HFF-Myc (cell line): ENCODE results near the gene RELB.

ENCODE experiments used
- DNase-seq: peaks from one replicate; pipeline ENCODE4 v3.0.0-alpha.2; 2011; ENCODE audit warnings: low read depth; ENCODE audit errors: extremely low read depth
- H3K4me3 ChIP-seq: replicated peaks from 2 replicates; pipeline ENCODE4 v1.5.1; 2011; ENCODE audit warnings: low read depth, mild to moderate bottlenecking, control low read depth, low read length
- CTCF ChIP-seq: IDR thresholded peaks from 2 replicates; pipeline ENCODE4 v1.5.1; 2012; ENCODE audit warnings: mild to moderate bottlenecking, low read depth, low read length, control low read depth; ENCODE audit errors: missing control alignments

The RELB gene

DNA sequence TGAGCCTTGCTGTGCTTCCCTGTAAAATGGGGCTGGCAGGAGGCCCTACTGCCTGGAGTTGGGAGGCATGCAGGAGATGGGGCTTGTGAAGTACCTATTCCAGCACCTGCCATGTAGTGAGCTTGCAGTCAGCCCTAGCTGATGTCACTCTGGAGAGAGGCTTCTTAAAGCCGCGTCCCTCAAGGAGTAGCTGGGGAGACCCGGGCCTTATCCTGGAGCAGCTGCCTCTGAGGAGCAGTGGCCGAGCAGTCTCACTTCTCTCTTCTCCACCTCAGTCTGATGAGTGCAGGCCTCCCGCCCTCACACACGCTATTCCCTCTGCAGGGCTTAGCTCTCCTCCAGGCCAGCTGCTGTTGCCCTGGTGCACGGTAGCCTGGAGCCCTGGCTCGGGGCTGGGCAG is 55.6 kb downstream of the RELB start:
- H3K4me3 ChIP-seq: no peak overlapping the region
- no peak for TF ChIP-seq CTCF
- no peak for DNase-seq

GRCh38 chr19:45057444-45057843 is 56.2 kb downstream of the RELB start:
- DNase-seq: no peak
- TF ChIP-seq CTCF: no peak
- H3K4me3 ChIP-seq: no peak overlapping the region

DNA sequence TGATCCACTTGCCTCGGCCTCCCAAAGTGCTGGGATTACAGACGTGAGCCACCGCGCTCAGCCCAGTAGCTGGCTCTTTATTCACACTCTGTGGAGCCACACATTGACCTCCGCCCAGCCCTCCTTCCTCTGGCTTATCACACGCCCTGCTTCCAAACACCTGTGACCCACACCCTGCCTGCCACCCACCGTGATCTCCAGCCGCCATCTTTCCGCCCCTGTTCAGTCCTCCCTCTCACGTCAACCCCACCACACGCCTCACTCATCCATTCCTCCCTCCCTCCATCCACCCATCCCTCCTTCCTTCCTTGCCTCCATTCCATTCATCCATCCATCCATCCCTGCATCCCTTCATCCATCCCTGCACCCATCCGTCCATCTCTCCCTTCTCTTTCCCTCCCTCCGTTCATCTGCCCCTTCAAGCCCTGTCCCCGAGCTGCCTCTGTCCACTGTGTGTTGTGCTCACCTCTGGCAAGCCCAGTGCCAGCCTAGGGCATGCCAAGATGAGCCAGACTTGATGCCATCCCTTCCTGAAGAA is 57.4 kb downstream of the RELB start:
- no peak for TF ChIP-seq CTCF
- no peak overlapping the region for H3K4me3 ChIP-seq
- no peak for DNase-seq

DNA sequence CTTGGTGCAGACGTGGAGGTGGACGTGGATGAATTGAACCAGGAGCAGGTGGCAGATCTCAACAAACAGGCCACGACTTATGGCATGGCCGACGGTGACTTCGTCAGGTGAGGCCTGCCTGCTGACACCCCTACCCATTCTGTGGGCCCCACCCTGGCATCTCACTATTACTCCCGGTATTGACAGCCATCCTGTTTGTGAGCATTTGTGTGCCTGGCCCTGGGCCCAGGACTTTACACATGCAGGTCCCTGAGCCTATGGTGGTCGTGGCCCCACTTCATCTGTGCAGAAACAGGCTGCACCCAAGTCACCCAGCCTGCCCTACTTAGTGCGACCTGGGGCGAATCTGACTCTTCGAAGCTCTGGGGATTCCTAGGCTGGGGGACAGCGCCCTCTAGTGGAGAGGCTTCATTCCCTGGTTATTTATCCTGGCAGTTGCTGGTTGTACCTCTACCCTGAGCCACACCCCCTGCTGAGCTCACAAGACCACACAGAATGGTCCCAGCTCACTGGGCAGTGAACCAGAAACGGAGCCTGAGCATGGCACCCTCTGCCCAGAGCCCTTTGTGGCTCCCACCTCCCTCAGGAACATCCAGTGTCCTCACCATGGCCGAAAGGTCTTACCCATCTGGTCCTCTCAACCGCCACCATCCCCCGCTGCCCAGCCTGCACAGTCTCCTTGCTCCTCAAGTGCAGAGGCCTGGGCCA is 58.1 kb downstream of the RELB start:
- TF ChIP-seq CTCF: peak; percentile 93
- peak; percentile 63 for DNase-seq
- H3K4me3 ChIP-seq: no peak overlapping the region

DNA sequence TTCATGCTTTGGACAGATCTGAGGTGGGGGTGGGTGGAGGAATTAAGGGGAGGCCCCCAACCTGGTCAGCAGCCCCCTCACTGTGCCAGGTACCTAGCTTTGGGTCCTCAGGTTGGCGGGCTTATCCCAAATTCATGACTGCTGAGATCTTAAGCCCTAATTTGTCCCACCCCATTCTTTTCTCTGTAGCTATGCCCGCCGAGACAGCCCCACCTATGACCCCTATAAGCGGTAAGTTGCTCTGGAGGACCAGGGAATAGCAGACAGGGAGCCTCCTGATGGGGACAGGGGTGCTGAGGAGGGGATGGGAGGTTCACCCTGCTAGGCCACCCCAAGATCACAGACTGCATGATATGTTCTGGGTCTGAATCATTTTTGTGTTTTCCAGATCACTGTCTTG is 60.7 kb downstream of the RELB start:
- TF ChIP-seq CTCF: no peak
- no peak for DNase-seq
- no peak overlapping the region for H3K4me3 ChIP-seq

GRCh38 chr19:45063851-45064801 is 62.9 kb downstream of the RELB start:
- no peak for TF ChIP-seq CTCF
- no peak overlapping the region for H3K4me3 ChIP-seq
- DNase-seq: no peak
